ENCODE results near the gene PTAFR. TPM values are rescaled to one million over a fixed set of nuclear protein-coding genes. Genes with fewer than 3 reads are reported as not detected.

PTAFR gene, protein sequence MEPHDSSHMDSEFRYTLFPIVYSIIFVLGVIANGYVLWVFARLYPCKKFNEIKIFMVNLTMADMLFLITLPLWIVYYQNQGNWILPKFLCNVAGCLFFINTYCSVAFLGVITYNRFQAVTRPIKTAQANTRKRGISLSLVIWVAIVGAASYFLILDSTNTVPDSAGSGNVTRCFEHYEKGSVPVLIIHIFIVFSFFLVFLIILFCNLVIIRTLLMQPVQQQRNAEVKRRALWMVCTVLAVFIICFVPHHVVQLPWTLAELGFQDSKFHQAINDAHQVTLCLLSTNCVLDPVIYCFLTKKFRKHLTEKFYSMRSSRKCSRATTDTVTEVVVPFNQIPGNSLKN
- total RNA-seq = 1.3 TPM

DNA sequence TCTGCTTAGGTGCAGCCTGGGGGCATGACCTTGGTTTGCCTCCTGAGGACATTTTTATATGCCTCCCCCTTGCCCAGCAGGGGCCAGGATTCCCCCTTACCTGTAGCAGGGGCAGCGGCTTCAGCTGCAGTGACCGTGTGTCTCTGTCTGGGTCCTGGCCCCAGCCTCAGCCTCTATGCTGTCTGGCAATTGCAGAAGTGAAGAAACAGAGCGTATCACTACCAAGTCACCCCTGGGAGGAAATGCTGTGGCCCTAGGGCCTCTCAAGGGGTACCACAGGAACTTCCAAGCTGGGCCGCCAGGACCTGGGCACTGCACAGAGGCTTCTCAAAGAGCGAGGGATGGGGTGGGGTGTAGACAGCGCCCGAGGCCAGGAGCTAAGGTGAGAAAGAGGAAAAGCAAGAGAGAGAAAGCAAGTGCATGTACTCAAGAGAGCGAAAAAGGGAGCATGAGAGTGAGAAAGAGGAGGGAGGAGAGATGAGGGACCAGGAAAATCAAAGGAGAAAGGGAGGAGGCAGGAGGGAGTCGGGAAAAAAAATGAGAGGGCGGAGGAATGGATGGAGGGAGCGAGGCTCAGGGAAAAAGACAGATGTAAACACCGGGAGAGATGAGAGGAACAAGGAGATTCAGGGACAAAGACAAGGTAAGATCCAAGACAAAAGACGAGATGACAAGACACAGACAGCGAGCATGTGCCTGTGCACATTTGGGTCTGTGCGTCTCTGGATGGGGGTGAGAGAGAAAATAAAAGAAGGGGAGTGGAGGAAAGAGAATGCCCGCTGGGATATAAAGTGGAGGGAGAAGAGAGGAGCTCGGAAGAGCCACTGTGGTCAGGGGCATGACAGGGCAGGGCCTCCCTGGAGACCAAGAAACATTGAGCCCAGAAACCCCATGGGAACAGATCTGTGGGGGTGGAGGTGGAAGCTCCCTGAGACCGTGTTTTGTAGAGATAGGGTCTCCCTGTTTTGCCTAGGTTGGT is at the start of gene PTAFR:
Gene PTAFR (minus strand): TSS at position 199 of the 979 bp plus-strand sequence. CDS start 25,669 bp downstream, outside the sequence.
- DNase-seq = no peak

DNA sequence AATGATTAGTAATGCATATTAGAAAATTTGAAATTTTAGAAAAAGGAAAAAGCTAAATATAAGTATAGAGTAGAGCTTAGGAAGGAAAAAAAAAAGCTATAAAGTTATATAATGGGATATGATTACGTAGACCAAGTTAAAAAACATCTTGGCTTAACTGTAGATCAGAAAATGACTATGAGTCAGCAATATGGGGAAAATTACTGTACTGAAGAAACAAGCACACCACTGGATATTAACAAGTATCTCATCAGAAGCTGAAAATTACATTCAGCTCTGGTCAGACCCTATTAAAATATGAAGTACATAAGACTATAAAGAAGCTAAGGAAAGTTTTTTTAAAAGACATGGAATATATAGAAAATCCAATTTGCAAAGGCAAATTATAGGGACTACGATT is 36.8 kb upstream of the PTAFR start:
- DNase-seq = no peak

DNA sequence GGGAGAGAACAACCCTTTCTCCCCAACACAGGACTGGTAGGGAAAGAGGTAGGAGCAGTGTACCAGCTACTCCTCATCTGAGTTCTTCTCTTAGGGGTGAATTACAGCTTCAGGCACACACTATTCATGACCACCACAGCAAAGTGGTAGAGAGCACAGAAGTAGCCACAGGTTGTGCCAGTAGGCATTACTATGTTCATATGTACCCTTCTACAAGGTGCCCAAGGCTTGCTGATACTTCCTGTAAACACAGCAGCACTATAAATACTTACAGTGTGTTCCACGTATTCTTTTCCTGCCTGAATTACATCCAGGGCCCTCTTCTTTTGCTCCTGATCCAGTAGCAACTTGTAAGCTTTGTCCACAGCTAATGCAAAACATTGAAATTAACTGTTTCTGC is 33.2 kb upstream of the PTAFR start:
- DNase-seq = no peak

DNA sequence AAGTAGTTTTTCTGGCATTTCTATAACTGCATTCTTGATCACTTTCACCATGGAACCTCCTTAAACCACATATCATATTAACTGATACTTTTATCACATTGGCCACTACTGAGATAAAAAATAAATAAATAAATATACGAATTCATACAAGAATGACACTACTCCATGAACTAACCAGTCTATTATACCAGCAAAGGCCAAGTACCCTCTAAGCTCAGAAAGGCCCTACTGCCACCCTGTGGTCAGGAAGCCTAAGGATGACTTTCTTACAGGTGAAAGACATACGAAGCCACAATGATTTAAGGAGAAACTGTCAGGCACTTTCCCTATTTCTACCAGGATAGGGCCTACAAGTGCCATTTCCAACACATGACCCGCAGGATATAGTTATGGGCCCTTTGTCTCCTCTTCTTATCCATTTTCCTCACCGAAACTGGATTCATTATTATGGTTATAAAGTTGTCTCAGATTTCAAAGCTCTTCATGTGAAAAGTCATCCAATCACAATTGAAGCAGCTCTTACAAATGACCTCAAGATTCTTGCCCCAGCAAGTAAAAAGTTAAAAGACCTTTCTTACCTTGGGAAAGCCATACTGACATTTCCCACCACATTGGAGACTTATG is 32.4 kb upstream of the PTAFR start:
- DNase-seq = peak; percentile 63

DNA sequence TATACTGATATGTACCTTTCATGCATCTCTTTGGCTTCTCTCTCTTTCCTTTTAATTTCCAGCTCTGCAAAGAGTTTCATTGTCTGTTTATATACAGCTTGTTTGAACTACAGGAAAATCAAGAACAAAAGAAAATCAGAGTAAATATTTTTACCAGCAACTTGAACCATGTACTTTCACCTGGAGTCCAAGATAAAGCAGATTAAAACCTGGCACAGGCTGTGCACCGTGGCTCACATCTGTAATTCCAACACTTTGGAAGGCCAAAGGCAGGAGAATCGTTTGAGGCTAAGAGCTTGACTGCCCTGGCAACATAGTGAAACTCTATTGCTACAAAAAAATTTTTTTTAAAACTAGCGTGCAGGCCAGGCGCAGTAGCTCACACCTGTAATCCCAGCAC is 28.8 kb upstream of the PTAFR start:
- no peak for DNase-seq

DNA sequence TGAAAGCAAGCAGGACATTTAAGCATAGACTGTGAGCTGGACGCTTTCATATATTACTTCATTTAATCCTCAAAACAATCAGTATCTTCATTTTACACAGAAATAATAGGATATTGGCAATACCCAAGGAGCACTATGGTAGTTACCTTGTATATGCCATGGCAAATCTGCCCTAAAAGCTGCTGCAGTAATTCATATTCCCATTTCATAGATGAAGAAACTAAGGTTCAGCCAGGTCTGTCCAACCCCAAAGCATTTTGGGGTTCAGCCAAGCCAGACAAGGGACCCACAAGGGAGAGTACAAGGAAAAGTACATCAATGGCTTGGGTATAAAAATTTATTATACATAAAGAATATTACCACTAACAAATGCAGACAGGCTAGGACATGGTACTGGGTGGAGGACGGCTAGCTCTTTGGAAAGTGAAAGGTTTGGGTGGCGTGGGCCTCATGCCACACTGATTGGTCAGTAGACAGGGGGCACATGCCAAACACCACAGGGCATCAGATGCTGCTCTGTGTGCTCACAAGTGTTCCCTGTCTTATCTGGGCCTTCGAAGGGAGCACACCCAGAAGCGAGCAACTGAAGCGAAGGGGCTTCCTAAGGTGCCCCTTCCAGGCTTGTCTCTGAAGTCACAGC is 23.9 kb upstream of the PTAFR start:
- no peak for DNase-seq

DNA sequence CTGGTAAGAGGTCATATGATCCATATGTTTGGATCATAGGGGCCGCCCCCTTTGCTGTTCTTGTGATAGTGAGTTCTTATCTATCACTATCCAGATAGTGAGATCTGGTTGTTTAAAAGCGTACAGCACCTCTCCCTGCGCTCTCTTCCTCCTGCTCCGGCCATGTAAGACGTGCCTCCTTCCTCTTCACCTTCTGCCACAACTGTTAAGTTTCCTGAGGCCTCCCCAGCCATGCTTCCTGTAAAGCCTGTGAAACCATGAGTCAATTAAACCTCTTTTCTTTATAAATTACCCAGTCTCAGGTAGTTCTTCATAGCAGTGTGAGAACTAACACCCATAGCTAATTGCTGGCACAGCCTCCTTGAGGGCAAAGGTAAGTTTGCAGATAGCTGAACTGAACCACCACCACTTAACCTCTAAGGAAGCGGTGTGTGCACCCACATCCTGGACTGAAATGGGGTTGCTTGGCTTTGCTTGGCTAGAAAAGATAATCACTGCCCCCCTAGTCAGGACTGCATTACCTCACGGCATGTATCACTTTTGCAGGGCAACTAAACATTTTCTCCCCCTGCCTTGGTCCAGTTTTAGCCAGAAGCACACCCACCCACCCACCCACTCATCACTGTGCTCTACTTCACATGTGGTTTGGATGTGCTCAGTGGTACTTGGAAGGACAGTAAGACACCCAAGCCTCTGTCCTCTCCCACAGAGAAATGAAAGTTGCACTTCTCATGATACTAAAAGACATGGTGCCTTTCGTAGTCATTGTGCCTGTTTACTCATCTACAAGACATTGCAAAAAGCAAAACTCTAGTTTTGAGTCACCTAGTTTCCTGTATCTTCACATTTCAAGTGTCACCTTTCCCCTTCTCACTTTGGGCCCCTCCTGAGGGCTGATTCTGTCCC is 23.1 kb upstream of the PTAFR start:
- DNase-seq = no peak

DNA sequence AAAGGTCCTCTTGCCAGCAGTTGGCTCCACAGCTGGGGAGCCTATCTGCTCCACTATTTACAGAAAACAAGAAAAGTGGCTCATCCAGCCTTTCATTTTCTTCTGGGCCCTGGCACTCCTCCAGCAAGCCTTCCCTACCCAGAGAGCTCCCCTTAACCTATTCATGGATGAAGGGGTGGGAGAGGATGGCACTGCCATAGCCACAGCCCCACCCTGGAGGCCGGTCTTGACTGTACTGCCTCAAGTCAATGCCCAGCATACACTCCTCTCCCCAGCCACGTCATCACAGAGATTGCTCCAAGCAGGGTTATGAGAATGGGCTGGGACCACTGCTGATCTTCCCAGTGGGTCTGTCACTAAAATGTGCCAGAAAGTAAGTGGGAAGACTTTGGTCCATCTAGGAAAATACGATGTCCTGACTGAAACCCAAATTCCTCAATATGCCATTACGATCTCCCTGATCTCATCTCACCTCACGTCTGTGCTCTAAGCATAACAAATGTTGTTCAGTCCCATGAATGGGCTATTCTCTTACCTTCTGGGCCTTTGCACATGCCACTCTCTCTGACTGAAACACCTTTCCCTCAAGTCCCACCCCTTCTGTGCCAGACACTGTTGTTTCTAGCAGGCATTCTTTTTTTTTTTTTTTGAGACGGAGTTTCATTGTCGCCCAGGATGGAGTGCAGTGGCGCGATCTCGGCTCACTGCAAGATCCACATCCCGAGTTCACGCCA is 21.4 kb upstream of the PTAFR start:
- no peak for DNase-seq

DNA sequence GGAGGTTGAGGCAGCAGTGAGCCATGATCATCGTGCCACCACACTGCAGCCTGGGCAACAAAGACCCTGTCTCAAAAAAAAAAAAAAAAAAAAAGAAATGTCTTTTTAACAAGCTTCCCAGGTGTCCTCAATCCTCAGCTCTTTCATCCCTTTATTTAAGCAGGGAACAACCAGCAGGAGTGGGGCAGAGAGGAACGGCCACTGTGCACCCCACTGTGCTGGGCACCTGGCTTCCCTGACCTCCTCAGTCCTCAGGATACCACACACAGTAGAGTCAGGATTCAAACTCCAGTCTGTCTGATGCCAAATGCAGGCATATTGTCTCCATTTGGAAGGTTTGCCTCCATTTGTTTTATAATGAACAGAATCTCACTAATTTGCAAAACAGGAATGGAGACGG is 19.8 kb upstream of the PTAFR start:
- no peak for DNase-seq

DNA sequence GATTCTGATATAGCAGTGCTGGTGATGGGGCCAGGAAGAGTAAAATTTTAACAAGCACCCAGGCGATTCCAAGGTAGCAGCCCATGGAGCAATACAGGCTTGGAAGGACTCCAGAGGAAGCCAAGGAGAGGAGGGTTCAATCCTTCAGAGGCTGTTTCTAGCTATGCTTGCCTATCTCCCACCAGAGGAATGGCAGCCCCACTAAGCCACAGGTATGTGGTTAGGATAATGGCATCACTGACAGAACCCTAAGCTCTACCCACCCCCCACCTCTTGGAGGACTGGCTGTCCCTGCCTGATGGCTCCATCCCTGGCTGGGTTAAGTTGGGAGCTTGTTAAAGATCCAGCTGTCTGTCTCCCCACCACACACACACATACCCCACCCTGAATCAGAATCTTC is 19.3 kb upstream of the PTAFR start:
- DNase-seq = no peak

DNA sequence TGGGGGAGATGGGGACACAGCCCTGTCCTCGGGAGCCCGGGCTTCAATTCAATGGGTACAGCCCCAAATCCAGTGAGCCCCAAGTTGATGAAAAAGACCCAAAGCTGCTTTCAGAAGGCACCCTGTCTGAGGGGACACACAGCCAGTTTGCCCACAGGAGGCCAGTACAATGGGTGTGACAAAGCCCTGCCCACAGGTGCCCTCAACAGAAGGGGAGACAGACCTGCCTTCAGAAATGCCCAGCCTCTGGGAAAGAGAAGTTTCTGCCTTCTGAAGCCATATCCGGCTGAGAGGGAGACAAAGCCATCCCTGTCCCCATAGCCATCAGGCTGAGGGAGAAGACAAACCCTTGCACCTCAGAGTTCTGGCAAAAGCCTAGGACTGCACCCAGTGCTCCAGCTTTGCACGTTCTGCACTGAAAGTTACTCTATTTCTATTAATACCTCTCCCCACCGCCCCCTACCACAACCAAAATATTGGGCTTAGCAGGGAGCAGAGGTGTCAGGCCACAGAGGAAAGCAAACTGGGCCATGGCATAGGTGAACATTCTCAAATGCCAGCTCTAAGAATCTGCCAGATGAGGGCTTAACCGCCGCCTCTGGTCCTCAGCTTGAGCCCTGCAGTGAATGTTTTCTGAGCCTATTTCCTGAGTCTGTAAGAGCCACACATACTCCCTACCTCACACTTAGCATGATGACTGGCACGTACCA is 18.0 kb upstream of the PTAFR start:
- no peak for DNase-seq

DNA sequence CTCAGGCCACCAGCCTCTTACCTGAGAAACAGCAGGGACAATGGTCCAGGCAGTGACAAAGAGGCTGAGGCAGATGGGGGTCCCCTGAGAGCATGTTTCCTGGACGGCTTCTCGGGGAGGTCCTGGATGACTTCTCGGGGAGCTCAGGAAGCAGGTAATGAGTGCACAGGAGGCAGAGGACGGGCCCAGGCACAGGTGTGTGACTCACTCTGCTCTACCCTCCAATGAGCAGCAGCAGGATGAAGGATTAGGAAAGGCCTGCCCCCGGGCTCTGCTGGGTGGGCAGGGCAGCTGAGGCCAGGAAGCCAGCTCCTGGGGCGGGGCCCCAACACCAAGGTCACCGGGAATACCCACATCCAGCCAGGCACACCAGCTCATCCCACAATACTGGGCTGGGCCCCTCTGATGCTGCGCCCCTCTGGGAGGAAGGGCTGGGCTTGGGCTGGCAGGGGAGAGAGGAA is 17.2 kb upstream of the PTAFR start:
- no peak for DNase-seq

DNA sequence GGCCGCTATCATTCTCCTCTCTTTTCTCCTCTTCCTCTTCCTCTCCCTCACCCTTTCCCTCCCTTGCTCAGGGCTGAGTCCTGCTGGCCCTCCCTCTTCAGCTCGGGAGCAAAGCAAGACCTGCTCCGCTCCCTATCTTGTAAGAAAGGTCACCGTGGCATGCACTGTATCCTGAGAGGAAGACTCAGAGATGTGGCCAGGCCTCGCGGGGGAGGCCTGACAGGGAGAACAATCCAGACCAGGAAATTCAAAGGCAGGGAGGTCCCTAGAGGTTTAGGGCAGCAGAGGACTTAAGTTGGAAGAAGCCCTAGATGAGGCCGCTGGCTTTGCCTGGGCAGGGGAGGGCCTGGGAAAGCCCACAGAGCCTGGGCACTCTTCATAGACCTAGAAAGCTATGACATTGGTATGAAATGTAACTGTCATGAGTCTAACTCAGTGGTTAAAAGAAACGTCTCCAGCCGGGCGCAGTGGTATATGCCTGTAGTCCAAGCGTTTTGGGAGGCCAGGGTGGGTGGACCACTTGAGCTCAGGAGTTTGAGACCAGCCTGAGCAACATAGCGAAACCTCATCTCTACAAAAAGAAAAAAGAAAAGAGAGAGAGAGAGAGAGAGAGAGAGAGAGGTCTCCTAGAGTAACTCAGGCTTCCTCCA is 14.6 kb upstream of the PTAFR start:
- DNase-seq = no peak

DNA sequence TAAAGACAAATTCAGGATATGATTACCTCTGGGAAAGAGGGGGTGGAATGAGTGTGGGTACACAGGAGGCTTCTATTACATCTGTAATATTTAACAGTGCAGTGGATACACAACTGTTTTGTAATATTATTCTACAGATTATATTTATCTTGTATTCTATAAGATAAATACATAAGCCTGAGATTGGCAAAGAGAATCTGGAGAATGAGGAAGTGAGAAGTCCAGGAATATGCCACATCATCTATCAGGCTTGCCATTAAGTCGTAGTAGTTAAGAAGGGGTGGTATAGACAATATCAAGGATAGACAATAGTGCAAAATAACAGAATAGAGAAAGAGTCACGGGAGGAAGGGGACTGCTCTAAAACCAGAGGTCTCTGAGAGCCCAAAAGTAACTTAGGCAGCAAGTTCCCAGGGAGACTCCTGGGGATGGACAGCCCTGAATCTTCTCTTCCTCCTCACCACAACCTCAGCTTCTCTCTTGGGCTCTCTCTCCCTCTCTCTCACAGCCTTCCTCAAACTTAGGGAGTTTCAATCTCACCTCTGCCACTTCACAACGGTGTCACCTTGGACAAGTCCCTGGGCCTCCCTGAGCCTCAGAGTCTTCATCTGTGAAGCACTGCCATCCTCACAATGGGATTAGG is 14.0 kb upstream of the PTAFR start:
- no peak for DNase-seq

DNA sequence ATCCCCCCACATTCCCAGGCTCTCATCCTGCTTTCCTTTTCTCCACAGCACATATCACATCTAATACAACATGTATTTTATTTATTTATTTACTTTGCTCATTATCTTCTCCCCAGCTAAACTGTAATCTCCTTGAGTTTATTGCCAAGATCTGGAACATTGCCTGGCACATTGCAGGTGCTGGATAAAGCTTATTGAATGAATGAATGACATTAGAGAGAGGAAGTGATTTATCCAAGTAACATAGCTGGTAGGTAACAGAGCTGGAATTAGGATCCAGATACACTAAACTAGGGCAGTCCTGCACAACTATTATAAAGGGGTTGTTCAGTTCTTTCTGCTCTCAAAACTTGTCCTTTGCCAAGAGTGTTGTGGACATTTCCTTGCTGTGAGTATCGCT is 8.6 kb upstream of the PTAFR start:
- DNase-seq = no peak

DNA sequence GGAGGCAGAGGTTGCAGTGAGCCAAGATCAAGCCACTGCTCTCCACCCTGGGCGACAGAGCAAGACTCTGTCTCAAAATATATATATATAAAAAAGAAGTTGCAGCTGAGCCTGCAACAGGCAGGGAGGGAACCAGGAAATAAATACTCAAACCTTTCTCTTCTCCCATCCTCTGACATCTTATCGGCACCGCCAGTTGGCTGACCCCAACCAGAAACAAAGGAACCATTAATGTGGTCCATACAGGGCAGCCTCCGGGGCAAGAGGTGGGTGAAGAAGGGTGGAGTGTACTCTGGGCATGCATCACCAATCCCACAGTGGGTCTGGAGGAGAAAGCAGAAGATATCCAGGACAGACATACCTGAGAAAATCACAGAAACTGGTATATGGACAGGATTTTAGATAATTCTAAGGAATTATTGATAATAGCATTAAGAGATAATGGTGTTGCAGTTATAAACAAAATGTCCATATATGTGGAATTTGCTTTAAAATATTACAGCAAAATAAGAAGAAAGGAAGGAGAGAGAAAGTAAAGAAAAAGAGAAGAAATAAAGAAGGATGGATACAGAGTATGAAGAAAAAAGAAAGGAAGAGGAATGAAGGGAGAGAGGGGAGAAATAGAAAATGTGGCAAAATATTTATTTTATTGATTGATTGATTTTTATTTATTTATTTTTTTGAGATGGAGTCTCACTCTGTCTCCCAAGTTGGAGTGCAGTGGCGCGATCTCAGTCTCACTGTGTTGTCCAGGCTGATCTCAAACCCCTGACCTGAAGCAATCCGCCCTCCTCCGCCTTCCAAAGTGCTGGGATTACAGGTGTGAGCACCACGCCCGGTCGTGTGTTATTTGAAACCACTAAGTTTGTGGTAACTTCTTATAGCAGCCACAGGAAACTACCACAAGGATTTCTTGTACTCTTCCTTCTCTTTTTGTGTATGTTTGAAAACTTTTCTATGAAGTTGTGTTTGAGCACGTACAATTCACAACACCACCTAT is 4.1 kb upstream of the PTAFR start:
- no peak for DNase-seq
